ENCODE measurements around the gene AP1S1. TPM values are rescaled to one million over a fixed set of nuclear protein-coding genes. Genes with fewer than 3 reads are reported as not detected.

The AP1S1 gene
- total and polyA plus RNA-seq, 2 of the 13 experiments (the other 11 are each of a cell fraction or from before 2014, with no cell fraction given) = 57.5 to 68.1 TPM

DNA sequence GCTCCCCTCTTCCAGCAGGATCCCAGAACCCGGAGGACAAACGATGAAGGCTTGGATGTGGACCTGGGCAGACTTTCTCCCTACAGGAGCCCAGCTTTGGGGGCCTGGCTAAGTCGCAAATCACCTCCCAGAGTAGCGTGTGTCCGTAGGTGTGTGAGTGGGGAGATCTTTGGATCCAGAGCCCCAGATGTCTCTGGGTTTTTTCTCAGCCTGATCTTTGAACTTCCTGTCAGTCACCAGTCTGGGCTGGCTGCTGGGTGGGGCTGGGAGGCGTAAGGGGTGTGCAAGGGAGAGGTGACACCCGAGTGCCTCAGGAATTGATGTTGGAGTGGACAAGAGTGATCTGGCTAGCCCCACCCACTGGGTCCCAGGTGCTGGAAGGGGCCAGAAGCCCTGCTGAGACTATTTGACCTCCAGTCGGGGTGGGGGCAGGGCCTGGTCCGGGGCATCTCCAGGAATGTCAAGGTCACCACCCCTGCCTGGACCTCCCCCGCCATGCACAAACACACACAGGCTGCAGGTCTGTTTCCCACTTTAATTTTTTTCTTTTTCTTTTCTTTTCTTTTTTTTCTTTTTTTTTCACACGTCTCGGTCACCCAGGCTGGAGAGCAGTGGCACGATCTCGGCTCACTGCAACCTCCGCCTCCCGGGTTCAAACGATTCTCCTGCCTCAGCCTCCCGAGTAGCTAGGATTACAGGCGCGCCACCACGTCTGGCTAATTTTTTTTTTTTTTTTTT is 46.8 kb downstream of the AP1S1 start, which contains the start of gene MOGAT3 (continued):
- peak; percentile 60; the same call in 1 of the 2 replicates for TF ChIP-seq FOXC1 (CRISPR knock-in tag; IDR thresholded peaks at IDR 0.05; ENCODE audit: borderline replicate concordance)
- TF ChIP-seq ZNF350 (CRISPR knock-in tag; IDR thresholded peaks at IDR 0.05; ENCODE audit: borderline replicate concordance, low read depth) = peak; percentile 87
- TF ChIP-seq, protein P1, sequence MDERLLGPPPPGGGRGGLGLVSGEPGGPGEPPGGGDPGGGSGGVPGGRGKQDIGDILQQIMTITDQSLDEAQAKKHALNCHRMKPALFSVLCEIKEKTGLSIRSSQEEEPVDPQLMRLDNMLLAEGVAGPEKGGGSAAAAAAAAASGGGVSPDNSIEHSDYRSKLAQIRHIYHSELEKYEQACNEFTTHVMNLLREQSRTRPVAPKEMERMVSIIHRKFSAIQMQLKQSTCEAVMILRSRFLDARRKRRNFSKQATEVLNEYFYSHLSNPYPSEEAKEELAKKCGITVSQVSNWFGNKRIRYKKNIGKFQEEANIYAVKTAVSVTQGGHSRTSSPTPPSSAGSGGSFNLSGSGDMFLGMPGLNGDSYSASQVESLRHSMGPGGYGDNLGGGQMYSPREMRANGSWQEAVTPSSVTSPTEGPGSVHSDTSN (CRISPR knock-in tag; IDR thresholded peaks at IDR 0.05) = peak; percentile 84
- TF ChIP-seq REPIN1 (CRISPR knock-in tag; IDR thresholded peaks at IDR 0.05; ENCODE audit: borderline replicate concordance, low read depth) = peak; percentile 56
- no peak for TF ChIP-seq ZNF282 (IDR thresholded peaks at IDR 0.05; ENCODE audit: partially characterized antibody)
- peak; percentile 34; the same call in 1 of the 2 replicates for TF ChIP-seq ZNF878 (CRISPR knock-in tag; IDR thresholded peaks at IDR 0.05)
- TF ChIP-seq ZBTB7B (CRISPR knock-in tag; IDR thresholded peaks at IDR 0.05) = peak; percentile 76
- peak; percentile 83; the same call in 1 of the 2 replicates for TF ChIP-seq TIGD3 (CRISPR knock-in tag; IDR thresholded peaks at IDR 0.05; ENCODE audit: borderline replicate concordance)
- peak; percentile 61; the same call in 1 of the 2 replicates for TF ChIP-seq SIX1 (CRISPR knock-in tag; IDR thresholded peaks at IDR 0.05; ENCODE audit: borderline replicate concordance)
- no peak; the same call in 1 of the 2 replicates for TF ChIP-seq MIXL1 (CRISPR knock-in tag; IDR thresholded peaks at IDR 0.05)
- peak; percentile 64; the same call in 1 of the 2 replicates for TF ChIP-seq SMAD3 (CRISPR knock-in tag; IDR thresholded peaks at IDR 0.05)
- 0 out of 2 replicates have a peak, but pooled peaks have one; percentile 82 for TF ChIP-seq ZNF33A (CRISPR knock-in tag; IDR thresholded peaks at IDR 0.05; ENCODE audit: borderline replicate concordance)
- no peak for TF ChIP-seq ARID2 (CRISPR knock-in tag; IDR thresholded peaks at IDR 0.05; ENCODE audit: borderline replicate concordance)
- TF ChIP-seq, protein P2, sequence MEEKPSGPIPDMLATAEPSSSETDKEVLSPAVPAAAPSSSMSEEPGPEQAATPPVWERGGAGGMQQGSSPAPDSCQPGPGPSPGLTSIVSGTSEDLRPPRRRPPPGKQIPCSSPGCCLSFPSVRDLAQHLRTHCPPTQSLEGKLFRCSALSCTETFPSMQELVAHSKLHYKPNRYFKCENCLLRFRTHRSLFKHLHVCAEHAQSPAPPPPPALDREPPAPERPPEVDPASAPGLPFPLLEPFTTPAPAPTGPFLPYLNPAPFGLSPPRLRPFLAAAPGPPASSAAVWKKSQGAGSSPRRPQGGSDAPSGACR (CRISPR knock-in tag; IDR thresholded peaks at IDR 0.05) = 0 out of 2 replicates have a peak, but pooled peaks have one; percentile 28
- peak; percentile 93 for TF ChIP-seq MEF2D (CRISPR knock-in tag; IDR thresholded peaks at IDR 0.05)
- TF ChIP-seq POLR2G (IDR thresholded peaks at IDR 0.05; ENCODE audit: low read depth, low read length) = peak; percentile 95
- TF ChIP-seq RORA (CRISPR knock-in tag; IDR thresholded peaks at IDR 0.05) = no peak
- TF ChIP-seq CHD2 (IDR thresholded peaks at IDR 0.05; ENCODE audit: low read depth, low read length) = peak; percentile 53
- peak; percentile 95 for TF ChIP-seq KLF12 (CRISPR knock-in tag; IDR thresholded peaks at IDR 0.05; ENCODE audit: borderline replicate concordance)
- TF ChIP-seq ATF7 (IDR thresholded peaks at IDR 0.05) = no peak
- no peak for TF ChIP-seq ATF7 (CRISPR knock-in tag; IDR thresholded peaks at IDR 0.05)
- peak; percentile 99 for TF ChIP-seq TEAD3 (CRISPR knock-in tag; optimal IDR thresholded peaks at IDR 0.05; ENCODE audit: borderline replicate concordance)
- TF ChIP-seq MNT (IDR thresholded peaks at IDR 0.05) = 0 out of 2 replicates have a peak, but pooled peaks have one; percentile 17
- TF ChIP-seq RBAK (CRISPR knock-in tag; IDR thresholded peaks at IDR 0.05) = no peak

Data from HepG2 (cell line).